ENCODE results near the gene LRRC8E. TPM values are rescaled to one million over a fixed set of nuclear protein-coding genes. Genes with fewer than 3 reads are reported as not detected.

LRRC8E gene
- total RNA-seq, 1 experiment from 2014 or later, result 3.0 TPM

DNA sequence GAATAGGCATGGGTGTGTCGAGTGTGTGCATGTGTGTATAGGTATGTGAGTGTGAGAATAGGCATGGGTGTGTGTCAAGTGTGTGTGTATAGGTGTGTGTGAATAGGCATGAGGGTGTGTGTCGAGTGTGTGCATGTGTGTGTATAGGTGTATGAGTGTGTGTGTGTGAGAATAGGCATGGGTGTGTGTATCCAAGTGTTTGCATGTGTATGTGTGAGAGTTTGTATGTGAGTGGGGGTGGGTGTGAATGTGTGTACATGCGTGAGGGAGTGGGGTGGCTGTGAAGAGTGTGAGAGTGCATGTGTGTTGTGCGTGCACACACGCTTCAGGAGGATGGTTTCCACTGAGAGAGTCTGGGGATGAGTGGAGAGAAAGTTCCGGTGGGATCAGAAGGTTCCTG lies 44.8 kb upstream of the LRRC8E start:
- no peaks in the 10 kb centered on the region for H3K4me1 Mint-ChIP-seq
- TF ChIP-seq TEAD1 (CRISPR knock-in tag; IDR thresholded peaks at IDR 0.05), result no peak
- TF ChIP-seq, protein P1, sequence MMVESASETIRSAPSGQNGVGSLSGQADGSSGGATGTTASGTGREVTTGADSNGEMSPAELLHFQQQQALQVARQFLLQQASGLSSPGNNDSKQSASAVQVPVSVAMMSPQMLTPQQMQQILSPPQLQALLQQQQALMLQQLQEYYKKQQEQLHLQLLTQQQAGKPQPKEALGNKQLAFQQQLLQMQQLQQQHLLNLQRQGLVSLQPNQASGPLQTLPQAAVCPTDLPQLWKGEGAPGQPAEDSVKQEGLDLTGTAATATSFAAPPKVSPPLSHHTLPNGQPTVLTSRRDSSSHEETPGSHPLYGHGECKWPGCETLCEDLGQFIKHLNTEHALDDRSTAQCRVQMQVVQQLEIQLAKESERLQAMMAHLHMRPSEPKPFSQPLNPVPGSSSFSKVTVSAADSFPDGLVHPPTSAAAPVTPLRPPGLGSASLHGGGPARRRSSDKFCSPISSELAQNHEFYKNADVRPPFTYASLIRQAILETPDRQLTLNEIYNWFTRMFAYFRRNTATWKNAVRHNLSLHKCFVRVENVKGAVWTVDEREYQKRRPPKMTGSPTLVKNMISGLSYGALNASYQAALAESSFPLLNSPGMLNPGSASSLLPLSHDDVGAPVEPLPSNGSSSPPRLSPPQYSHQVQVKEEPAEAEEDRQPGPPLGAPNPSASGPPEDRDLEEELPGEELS (CRISPR knock-in tag; IDR thresholded peaks at IDR 0.05), result no peak
- TF ChIP-seq, protein P2, sequence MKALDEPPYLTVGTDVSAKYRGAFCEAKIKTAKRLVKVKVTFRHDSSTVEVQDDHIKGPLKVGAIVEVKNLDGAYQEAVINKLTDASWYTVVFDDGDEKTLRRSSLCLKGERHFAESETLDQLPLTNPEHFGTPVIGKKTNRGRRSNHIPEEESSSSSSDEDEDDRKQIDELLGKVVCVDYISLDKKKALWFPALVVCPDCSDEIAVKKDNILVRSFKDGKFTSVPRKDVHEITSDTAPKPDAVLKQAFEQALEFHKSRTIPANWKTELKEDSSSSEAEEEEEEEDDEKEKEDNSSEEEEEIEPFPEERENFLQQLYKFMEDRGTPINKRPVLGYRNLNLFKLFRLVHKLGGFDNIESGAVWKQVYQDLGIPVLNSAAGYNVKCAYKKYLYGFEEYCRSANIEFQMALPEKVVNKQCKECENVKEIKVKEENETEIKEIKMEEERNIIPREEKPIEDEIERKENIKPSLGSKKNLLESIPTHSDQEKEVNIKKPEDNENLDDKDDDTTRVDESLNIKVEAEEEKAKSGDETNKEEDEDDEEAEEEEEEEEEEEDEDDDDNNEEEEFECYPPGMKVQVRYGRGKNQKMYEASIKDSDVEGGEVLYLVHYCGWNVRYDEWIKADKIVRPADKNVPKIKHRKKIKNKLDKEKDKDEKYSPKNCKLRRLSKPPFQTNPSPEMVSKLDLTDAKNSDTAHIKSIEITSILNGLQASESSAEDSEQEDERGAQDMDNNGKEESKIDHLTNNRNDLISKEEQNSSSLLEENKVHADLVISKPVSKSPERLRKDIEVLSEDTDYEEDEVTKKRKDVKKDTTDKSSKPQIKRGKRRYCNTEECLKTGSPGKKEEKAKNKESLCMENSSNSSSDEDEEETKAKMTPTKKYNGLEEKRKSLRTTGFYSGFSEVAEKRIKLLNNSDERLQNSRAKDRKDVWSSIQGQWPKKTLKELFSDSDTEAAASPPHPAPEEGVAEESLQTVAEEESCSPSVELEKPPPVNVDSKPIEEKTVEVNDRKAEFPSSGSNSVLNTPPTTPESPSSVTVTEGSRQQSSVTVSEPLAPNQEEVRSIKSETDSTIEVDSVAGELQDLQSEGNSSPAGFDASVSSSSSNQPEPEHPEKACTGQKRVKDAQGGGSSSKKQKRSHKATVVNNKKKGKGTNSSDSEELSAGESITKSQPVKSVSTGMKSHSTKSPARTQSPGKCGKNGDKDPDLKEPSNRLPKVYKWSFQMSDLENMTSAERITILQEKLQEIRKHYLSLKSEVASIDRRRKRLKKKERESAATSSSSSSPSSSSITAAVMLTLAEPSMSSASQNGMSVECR (CRISPR knock-in tag; IDR thresholded peaks at IDR 0.05; ENCODE audit: borderline replicate concordance), result no peak
- TF ChIP-seq FOXK1 (CRISPR knock-in tag; IDR thresholded peaks at IDR 0.05), result no peak
- no peak for TF ChIP-seq GRHL2 (CRISPR knock-in tag; IDR thresholded peaks at IDR 0.05; ENCODE audit: insufficient replicate concordance, severe bottlenecking)
- TF ChIP-seq ZNF138 (CRISPR knock-in tag; conservative IDR thresholded peaks at IDR 0.05), result no peak
- TF ChIP-seq, protein P3, sequence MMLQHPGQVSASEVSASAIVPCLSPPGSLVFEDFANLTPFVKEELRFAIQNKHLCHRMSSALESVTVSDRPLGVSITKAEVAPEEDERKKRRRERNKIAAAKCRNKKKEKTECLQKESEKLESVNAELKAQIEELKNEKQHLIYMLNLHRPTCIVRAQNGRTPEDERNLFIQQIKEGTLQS (CRISPR knock-in tag; conservative IDR thresholded peaks at IDR 0.05), result no peak
- no peak for TF ChIP-seq JAZF1 (CRISPR knock-in tag; IDR thresholded peaks at IDR 0.05)
- TF ChIP-seq NFE2L1 (CRISPR knock-in tag; IDR thresholded peaks at IDR 0.05), result no peak
- TF ChIP-seq, protein P4, sequence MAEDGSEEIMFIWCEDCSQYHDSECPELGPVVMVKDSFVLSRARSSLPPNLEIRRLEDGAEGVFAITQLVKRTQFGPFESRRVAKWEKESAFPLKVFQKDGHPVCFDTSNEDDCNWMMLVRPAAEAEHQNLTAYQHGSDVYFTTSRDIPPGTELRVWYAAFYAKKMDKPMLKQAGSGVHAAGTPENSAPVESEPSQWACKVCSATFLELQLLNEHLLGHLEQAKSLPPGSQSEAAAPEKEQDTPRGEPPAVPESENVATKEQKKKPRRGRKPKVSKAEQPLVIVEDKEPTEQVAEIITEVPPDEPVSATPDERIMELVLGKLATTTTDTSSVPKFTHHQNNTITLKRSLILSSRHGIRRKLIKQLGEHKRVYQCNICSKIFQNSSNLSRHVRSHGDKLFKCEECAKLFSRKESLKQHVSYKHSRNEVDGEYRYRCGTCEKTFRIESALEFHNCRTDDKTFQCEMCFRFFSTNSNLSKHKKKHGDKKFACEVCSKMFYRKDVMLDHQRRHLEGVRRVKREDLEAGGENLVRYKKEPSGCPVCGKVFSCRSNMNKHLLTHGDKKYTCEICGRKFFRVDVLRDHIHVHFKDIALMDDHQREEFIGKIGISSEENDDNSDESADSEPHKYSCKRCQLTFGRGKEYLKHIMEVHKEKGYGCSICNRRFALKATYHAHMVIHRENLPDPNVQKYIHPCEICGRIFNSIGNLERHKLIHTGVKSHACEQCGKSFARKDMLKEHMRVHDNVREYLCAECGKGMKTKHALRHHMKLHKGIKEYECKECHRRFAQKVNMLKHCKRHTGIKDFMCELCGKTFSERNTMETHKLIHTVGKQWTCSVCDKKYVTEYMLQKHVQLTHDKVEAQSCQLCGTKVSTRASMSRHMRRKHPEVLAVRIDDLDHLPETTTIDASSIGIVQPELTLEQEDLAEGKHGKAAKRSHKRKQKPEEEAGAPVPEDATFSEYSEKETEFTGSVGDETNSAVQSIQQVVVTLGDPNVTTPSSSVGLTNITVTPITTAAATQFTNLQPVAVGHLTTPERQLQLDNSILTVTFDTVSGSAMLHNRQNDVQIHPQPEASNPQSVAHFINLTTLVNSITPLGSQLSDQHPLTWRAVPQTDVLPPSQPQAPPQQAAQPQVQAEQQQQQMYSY (CRISPR knock-in tag; IDR thresholded peaks at IDR 0.05), result no peak
- TF ChIP-seq, protein P5, sequence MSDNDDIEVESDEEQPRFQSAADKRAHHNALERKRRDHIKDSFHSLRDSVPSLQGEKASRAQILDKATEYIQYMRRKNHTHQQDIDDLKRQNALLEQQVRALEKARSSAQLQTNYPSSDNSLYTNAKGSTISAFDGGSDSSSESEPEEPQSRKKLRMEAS (CRISPR knock-in tag; IDR thresholded peaks at IDR 0.05), result no peak
- TF ChIP-seq TCF7 (CRISPR knock-in tag; IDR thresholded peaks at IDR 0.05; ENCODE audit: low read depth), result no peak
- no peak for TF ChIP-seq SMAD3 (CRISPR knock-in tag; IDR thresholded peaks at IDR 0.05; ENCODE audit: borderline replicate concordance)
- TF ChIP-seq, protein P6, sequence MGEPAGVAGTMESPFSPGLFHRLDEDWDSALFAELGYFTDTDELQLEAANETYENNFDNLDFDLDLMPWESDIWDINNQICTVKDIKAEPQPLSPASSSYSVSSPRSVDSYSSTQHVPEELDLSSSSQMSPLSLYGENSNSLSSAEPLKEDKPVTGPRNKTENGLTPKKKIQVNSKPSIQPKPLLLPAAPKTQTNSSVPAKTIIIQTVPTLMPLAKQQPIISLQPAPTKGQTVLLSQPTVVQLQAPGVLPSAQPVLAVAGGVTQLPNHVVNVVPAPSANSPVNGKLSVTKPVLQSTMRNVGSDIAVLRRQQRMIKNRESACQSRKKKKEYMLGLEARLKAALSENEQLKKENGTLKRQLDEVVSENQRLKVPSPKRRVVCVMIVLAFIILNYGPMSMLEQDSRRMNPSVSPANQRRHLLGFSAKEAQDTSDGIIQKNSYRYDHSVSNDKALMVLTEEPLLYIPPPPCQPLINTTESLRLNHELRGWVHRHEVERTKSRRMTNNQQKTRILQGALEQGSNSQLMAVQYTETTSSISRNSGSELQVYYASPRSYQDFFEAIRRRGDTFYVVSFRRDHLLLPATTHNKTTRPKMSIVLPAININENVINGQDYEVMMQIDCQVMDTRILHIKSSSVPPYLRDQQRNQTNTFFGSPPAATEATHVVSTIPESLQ (CRISPR knock-in tag; IDR thresholded peaks at IDR 0.05), result no peak
- no peak for TF ChIP-seq TP53 (CRISPR knock-in tag; IDR thresholded peaks at IDR 0.05)
- TF ChIP-seq ZNF232 (CRISPR knock-in tag; IDR thresholded peaks at IDR 0.05), result no peak
- TF ChIP-seq ZNF416 (CRISPR knock-in tag; IDR thresholded peaks at IDR 0.05), result no peak
- no peak overlapping the region for H3K27ac Mint-ChIP-seq
- POLR2A ChIA-PET, result no interaction called here
- CTCF ChIA-PET, result no interaction called here
- ATAC-seq (no peak), DNase-seq (ENCODE audit: low spot score) (no peak)
- peaks cover 23% of the 10 kb centered on the region for H3K27me3 Mint-ChIP-seq (ENCODE audit: low read depth)
- H3K9me3 Mint-ChIP-seq, result peaks cover 6% of the 10 kb centered on the region
- no peaks in the 10 kb centered on the region for H3K36me3 Mint-ChIP-seq
- no peak overlapping the region for H3K4me3 Mint-ChIP-seq

Data from WTC11 (cell line).